HG03196 (cell line): Measurements from ENCODE around the gene UGT1A3.

Experiments
- ATAC-seq: cut with Tn5 transposase; IDR thresholded peaks from one replicate; pipeline ENCODE4 v1.9.1; 2021; ENCODE audit not compliant: unreplicated experiment

The UGT1A3 gene

GRCh38 chr2:233793465-233794127 lies 64.8 kb downstream of the UGT1A3 start:
- no peak for ATAC-seq

- ATAC-seq, result no peak
Measured at GRCh38 chr2:233794128-233794658, 65.4 kb downstream of the UGT1A3 start.

GRCh38 chr2:233795735-233796171 lies 66.9 kb downstream of the UGT1A3 start:
- ATAC-seq, result no peak

GRCh38 chr2:233796254-233796653 lies 67.4 kb downstream of the UGT1A3 start:
- ATAC-seq, result no peak

- no peak for ATAC-seq
Measured at GRCh38 chr2:233798335-233799086, 69.7 kb downstream of the UGT1A3 start.

- no peak for ATAC-seq
Measured at GRCh38 chr2:233799087-233799665, 70.3 kb downstream of the UGT1A3 start.

- ATAC-seq, result no peak
Measured at GRCh38 chr2:233799716-233800115, 70.9 kb downstream of the UGT1A3 start.

- no peak for ATAC-seq
Measured at GRCh38 chr2:233800208-233800607, 71.4 kb downstream of the UGT1A3 start.

GRCh38 chr2:233801357-233802131 lies 72.7 kb downstream of the UGT1A3 start:
- no peak for ATAC-seq

GRCh38 chr2:233802132-233802815 lies 73.4 kb downstream of the UGT1A3 start:
- no peak for ATAC-seq

GRCh38 chr2:233803292-233803911 lies 74.6 kb downstream of the UGT1A3 start:
- no peak for ATAC-seq

GRCh38 chr2:233803994-233804393 lies 75.2 kb downstream of the UGT1A3 start:
- no peak for ATAC-seq

- ATAC-seq, result no peak
Measured at GRCh38 chr2:233807215-233807865, 78.5 kb downstream of the UGT1A3 start.

GRCh38 chr2:233807966-233808935 lies 79.4 kb downstream of the UGT1A3 start:
- ATAC-seq, result no peak

- ATAC-seq, result no peak
Measured at GRCh38 chr2:233810385-233810784, 81.5 kb downstream of the UGT1A3 start.

GRCh38 chr2:233811087-233811486 lies 82.2 kb downstream of the UGT1A3 start:
- no peak for ATAC-seq

GRCh38 chr2:233811732-233812131 lies 82.9 kb downstream of the UGT1A3 start:
- no peak for ATAC-seq
